Aorta (tissue), 5 donors: ENCODE measurements around the gene TTC16. TPM values are rescaled to one million over a fixed set of nuclear protein-coding genes. Genes with fewer than 3 reads are reported as not detected.
A peak's percentile ranks its signal among the peaks of the same experiment; 100 is the strongest.
"Not testable (repeated sequence)": the region's sequence is repeated elsewhere in the genome, so short reads cannot be mapped to it uniquely, and the experiment has no call there.

Source experiments
- ATAC-seq: fragments of 200-7000 bp; cut with Tn5 transposase; one replicate; pipeline ENCODE4 v1.9.1; 2022; ENCODE audit warnings: moderate library complexity; ENCODE audit not compliant: low FRiP score
- DNase-seq, 2 donors: peaks; one replicate each; pipeline ENCODE4 v3.0.0-alpha.2; 2020
- H3K27ac ChIP-seq, 2 donors: one replicate each; pipeline ENCODE4 v1.5.1; 2013; ENCODE audit warnings: low read length in 2 of 2, mild to moderate bottlenecking in 2 of 2, moderate library complexity in 2 of 2, control low read depth in 1 of 2, inconsistent platforms in 1 of 2, low read depth in 1 of 2
- H3K27me3 ChIP-seq, 2 donors: one replicate each; pipeline ENCODE4 v1.6.1; 2013; ENCODE audit warnings: control low read depth in 1 of 2, low read length in 1 of 2, mild to moderate bottlenecking in 1 of 2, moderate library complexity in 1 of 2; ENCODE audit not compliant: insufficient read depth in 2 of 2, control insufficient read depth in 1 of 2
- H3K36me3 ChIP-seq, 2 donors: one replicate each; pipeline ENCODE4 v1.6.1; 2013; ENCODE audit warnings: control low read depth in 1 of 2, low read length in 1 of 2, mild to moderate bottlenecking in 1 of 2; ENCODE audit not compliant: insufficient read depth in 2 of 2, control insufficient read depth in 1 of 2
- H3K4me1 ChIP-seq, 2 donors: one replicate each; pipeline ENCODE4 v1.6.1; 2013; ENCODE audit warnings: low read length in 2 of 2, control low read depth in 1 of 2, mild to moderate bottlenecking in 1 of 2, moderate library complexity in 1 of 2; ENCODE audit not compliant: insufficient read depth in 2 of 2, control insufficient read depth in 1 of 2
- H3K4me3 ChIP-seq, 2 donors: one replicate each; pipeline ENCODE4 v1.5.1; 2013; ENCODE audit warnings: low read length in 2 of 2, control low read depth in 1 of 2, mild to moderate bottlenecking in 1 of 2
- H3K9me3 ChIP-seq: one replicate; pipeline ENCODE4 v1.6.1; 2013; ENCODE audit warnings: mild to moderate bottlenecking, low read length; ENCODE audit not compliant: control insufficient read depth
- WGBS, 2 donors: extraction: QIAGEN DNeasy Blood & Tissue Kit; methylation state at CpG; one replicate each; pipeline ENCODE4 v1.1.7; 2013; 5-methylcytosine and 5-hydroxymethylcytosine counted together
- intact Hi-C, 2 donors: fragments of 100-400 bp; cut with DNase I; formaldehyde crosslinking; loops; one replicate each; pipeline versions ENCODE4 v1.14.2 to v1.15.0; 2022
- polyA plus RNA-seq, 2 donors: library from polyadenylated mRNA; stranded (reverse); fragments of 200-250 nt; gene quantifications; one replicate each; pipeline ENCODE4 v1.2.3, GENCODE V29; 2013
- total RNA-seq, 2 donors: library from RNA; stranded (reverse); fragmentation: NEBNext Ultra II Directional; extraction: Animal tissue kit (Norgen Biotek cat#: 25700); gene quantifications; one replicate each; pipeline ENCODE4 v1.2.1, GENCODE V29; 2021
- donor health status: healthy with polysubstance abuse.
- donor health status: Bipolar disorder and iron deficiency.
- donor health status: DM: no; HTN: no; CAD: no.
- donor health status: DM: no; HTN: no; CAD: no.
- donor health status: DM: yes; HTN: yes; CAD: no.

The TTC16 gene
- total and polyA plus RNA-seq, 4 donors = 0.16 to 0.30 TPM; not detected in 2

GRCh38 chr9:127753148-127753547 is 37.3 kb downstream of the TTC16 start:
- WGBS, 2 donors = 86 to 92% methylated on average over 8 of the region's 8 CpGs
- DNase-seq = no peak
- ATAC-seq = no peak
- no peaks in the 10 kb centered on the region for H3K9me3 ChIP-seq
- intact Hi-C loops = no loop called here
- no peaks in the 10 kb centered on the region for H3K36me3 ChIP-seq
- no peaks in the 10 kb centered on the region for H3K4me1 ChIP-seq
- no peak overlapping the region for H3K27ac ChIP-seq
- no peaks in the 10 kb centered on the region for H3K27me3 ChIP-seq
- H3K4me3 ChIP-seq = no peak overlapping the region

GRCh38 chr9:127753622-127754021 is 37.7 kb downstream of the TTC16 start:
- ATAC-seq (no peak), DNase-seq (no peak)
- no peaks in the 10 kb centered on the region for H3K9me3 ChIP-seq
- intact Hi-C loops = no loop called here
- H3K4me3 ChIP-seq = no peak overlapping the region
- H3K36me3 ChIP-seq = no peaks in the 10 kb centered on the region
- H3K4me1 ChIP-seq = no peaks in the 10 kb centered on the region
- 80 to 81% methylated on average over 7 to 8 of the region's 8 CpGs for WGBS, 2 donors
- H3K27me3 ChIP-seq = no peaks in the 10 kb centered on the region
- H3K27ac ChIP-seq = no peak overlapping the region

- H3K27ac ChIP-seq = no peak overlapping the region
- DNase-seq (no peak), ATAC-seq (peak; percentile 9)
- no peak overlapping the region for H3K4me3 ChIP-seq
- H3K4me1 ChIP-seq = no peaks in the 10 kb centered on the region
- no peaks in the 10 kb centered on the region for H3K9me3 ChIP-seq
- intact Hi-C loops = no loop called here
- H3K36me3 ChIP-seq = no peaks in the 10 kb centered on the region
- WGBS, 2 donors = 23 to 35% methylated on average over 46 to 86 of the region's 86 CpGs
- no peaks in the 10 kb centered on the region for H3K27me3 ChIP-seq
Observed at GRCh38 chr9:127754099-127755060, 38.5 kb downstream of the TTC16 start.

- WGBS, 2 donors = 17 to 19% methylated on average over 38 to 61 of the region's 61 CpGs
- H3K27ac ChIP-seq = no peak overlapping the region
Observed at GRCh38 chr9:127755061-127756060, 39.5 kb downstream of the TTC16 start.

GRCh38 chr9:127756233-127756632 is 40.4 kb downstream of the TTC16 start:
- no peaks in the 10 kb centered on the region for H3K27me3 ChIP-seq

More at GRCh38 chr9:127755061-127756060, 39.5 kb downstream of the TTC16 start:
- peak; percentile 59 for ATAC-seq
- H3K9me3 ChIP-seq = no peaks in the 10 kb centered on the region
- no peaks in the 10 kb centered on the region for H3K36me3 ChIP-seq
- H3K4me1 ChIP-seq = no peaks in the 10 kb centered on the region
- DNase-seq = no peak
- intact Hi-C loops = no loop called here
- H3K4me3 ChIP-seq = no peak overlapping the region
- no peaks in the 10 kb centered on the region for H3K27me3 ChIP-seq

GRCh38 chr9:127756776-127757175 is 40.9 kb downstream of the TTC16 start:
- 78 to 79% methylated on average over 11 of the region's 11 CpGs for WGBS, 2 donors
- H3K36me3 ChIP-seq, DNase-seq, H3K4me1 ChIP-seq, H3K27ac ChIP-seq, H3K9me3 ChIP-seq, ATAC-seq, H3K4me3 ChIP-seq, H3K27me3 ChIP-seq, intact Hi-C loops: not testable (repeated sequence)

More at GRCh38 chr9:127756233-127756632, 40.4 kb downstream of the TTC16 start:
- intact Hi-C loops = no loop called here
- DNase-seq (no peak), ATAC-seq (no peak)
- H3K4me1 ChIP-seq = no peaks in the 10 kb centered on the region
- H3K9me3 ChIP-seq = no peaks in the 10 kb centered on the region
- H3K36me3 ChIP-seq = no peaks in the 10 kb centered on the region
- H3K27ac ChIP-seq = no peak overlapping the region
- WGBS, 2 donors = 92 to 98% methylated on average over 3 of the region's 3 CpGs
- no peak overlapping the region for H3K4me3 ChIP-seq

GRCh38 chr9:127758843-127759242 is 43.0 kb downstream of the TTC16 start:
- no peak for DNase-seq
- no peak overlapping the region for H3K4me3 ChIP-seq
- intact Hi-C loops = no loop called here
- no peaks in the 10 kb centered on the region for H3K36me3 ChIP-seq
- no peaks in the 10 kb centered on the region for H3K9me3 ChIP-seq
- H3K4me1 ChIP-seq = no peaks in the 10 kb centered on the region
- WGBS, 2 donors = 83 to 85% methylated on average over 5 of the region's 5 CpGs
- H3K27ac ChIP-seq = no peak overlapping the region
- ATAC-seq = no peak
- H3K27me3 ChIP-seq = no peaks in the 10 kb centered on the region

- Histone ChIP-seq H3K36me3 (no peaks in the 10 kb centered on the region), H3K27ac (no peak overlapping the region), H3K4me3 (no peak overlapping the region), H3K27me3 (no peaks in the 10 kb centered on the region), H3K4me1 (no peaks in the 10 kb centered on the region), H3K9me3 (no peaks in the 10 kb centered on the region)
- 87 to 89% methylated on average over 5 of the region's 5 CpGs for WGBS, 2 donors
- ATAC-seq = no peak
- intact Hi-C loops = no loop called here
- DNase-seq = no peak
Observed at GRCh38 chr9:127761061-127761460, 45.2 kb downstream of the TTC16 start.
